ENCODE measurements around the gene PCCA. TPM values are rescaled to one million over a fixed set of nuclear protein-coding genes. Genes with fewer than 3 reads are reported as not detected.

PCCA gene
- total and polyA plus RNA-seq, 2 experiments from 2014 or later = 41.9 to 46.6 TPM

DNA sequence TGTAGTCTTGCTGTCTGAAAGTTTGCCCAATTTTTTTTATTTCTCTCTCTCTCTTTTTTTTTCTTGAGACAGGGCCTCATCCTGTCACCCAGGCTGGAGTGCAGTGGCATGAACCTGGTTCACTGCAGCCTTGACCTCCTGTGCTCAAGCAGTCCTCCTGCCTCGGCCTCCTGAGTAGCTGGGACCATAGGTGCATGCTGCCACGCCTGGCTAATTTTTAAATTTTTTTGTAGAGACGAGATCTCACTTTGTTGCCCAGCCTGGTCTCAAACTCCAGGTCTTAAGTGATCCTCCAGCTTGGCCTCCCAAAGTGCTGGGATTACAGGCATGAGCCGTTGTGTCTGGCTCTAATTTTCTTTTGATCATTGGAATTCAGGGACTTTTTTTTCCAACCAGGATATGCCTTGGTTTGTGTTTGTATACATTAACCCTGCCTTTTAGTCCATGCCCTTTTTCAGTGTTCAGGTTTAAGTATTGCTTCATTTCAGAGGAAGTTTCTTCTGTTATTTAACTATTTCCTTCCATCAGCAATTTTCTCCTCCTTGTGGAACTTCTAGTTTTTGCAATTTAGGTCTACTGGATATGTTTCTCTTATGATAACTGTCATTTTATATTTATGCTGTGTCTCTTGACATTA, 201.4 kb downstream of the PCCA start (continued):
- TF ChIP-seq ZNF462 (CRISPR knock-in tag; IDR thresholded peaks at IDR 0.05) = no peak
- TF ChIP-seq ZNF114 (CRISPR knock-in tag; IDR thresholded peaks at IDR 0.05) = no peak
- no peak for TF ChIP-seq EZH2phosphoT487 (IDR thresholded peaks at IDR 0.05; ENCODE audit: unreplicated experiment)
- no peak for TF ChIP-seq POLR2AphosphoS5 (IDR thresholded peaks at IDR 0.05; ENCODE audit: low read depth)
- no peak for TF ChIP-seq NANOG (IDR thresholded peaks at IDR 0.05; ENCODE audit: borderline replicate concordance)
- no peak for TF ChIP-seq EZH2 (IDR thresholded peaks at IDR 0.05; ENCODE audit: low read depth, unreplicated experiment)
- TF ChIP-seq, protein P1, sequence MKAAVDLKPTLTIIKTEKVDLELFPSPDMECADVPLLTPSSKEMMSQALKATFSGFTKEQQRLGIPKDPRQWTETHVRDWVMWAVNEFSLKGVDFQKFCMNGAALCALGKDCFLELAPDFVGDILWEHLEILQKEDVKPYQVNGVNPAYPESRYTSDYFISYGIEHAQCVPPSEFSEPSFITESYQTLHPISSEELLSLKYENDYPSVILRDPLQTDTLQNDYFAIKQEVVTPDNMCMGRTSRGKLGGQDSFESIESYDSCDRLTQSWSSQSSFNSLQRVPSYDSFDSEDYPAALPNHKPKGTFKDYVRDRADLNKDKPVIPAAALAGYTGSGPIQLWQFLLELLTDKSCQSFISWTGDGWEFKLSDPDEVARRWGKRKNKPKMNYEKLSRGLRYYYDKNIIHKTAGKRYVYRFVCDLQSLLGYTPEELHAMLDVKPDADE (IDR thresholded peaks at IDR 0.05) = no peak
- no peak for TF ChIP-seq CREB1 (CRISPR knock-in tag; IDR thresholded peaks at IDR 0.05; ENCODE audit: low read depth)
- TF ChIP-seq JUNB (IDR thresholded peaks at IDR 0.05; ENCODE audit: unreplicated experiment) = no peak
- no peak for TF ChIP-seq ZNF331 (CRISPR knock-in tag; IDR thresholded peaks at IDR 0.05; ENCODE audit: low read depth)
- TF ChIP-seq, protein P2, sequence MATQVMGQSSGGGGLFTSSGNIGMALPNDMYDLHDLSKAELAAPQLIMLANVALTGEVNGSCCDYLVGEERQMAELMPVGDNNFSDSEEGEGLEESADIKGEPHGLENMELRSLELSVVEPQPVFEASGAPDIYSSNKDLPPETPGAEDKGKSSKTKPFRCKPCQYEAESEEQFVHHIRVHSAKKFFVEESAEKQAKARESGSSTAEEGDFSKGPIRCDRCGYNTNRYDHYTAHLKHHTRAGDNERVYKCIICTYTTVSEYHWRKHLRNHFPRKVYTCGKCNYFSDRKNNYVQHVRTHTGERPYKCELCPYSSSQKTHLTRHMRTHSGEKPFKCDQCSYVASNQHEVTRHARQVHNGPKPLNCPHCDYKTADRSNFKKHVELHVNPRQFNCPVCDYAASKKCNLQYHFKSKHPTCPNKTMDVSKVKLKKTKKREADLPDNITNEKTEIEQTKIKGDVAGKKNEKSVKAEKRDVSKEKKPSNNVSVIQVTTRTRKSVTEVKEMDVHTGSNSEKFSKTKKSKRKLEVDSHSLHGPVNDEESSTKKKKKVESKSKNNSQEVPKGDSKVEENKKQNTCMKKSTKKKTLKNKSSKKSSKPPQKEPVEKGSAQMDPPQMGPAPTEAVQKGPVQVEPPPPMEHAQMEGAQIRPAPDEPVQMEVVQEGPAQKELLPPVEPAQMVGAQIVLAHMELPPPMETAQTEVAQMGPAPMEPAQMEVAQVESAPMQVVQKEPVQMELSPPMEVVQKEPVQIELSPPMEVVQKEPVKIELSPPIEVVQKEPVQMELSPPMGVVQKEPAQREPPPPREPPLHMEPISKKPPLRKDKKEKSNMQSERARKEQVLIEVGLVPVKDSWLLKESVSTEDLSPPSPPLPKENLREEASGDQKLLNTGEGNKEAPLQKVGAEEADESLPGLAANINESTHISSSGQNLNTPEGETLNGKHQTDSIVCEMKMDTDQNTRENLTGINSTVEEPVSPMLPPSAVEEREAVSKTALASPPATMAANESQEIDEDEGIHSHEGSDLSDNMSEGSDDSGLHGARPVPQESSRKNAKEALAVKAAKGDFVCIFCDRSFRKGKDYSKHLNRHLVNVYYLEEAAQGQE (IDR thresholded peaks at IDR 0.05; ENCODE audit: unreplicated experiment) = no peak

Data from GM23338 (cell line).